Measurements from ENCODE around the gene TICRR. TPM values are rescaled to one million over a fixed set of nuclear protein-coding genes. Genes with fewer than 3 reads are reported as not detected.
A peak's percentile ranks its signal among the peaks of the same experiment; 100 is the strongest.

The TICRR gene
- total RNA-seq, 1 donor = 1.6 TPM

DNA sequence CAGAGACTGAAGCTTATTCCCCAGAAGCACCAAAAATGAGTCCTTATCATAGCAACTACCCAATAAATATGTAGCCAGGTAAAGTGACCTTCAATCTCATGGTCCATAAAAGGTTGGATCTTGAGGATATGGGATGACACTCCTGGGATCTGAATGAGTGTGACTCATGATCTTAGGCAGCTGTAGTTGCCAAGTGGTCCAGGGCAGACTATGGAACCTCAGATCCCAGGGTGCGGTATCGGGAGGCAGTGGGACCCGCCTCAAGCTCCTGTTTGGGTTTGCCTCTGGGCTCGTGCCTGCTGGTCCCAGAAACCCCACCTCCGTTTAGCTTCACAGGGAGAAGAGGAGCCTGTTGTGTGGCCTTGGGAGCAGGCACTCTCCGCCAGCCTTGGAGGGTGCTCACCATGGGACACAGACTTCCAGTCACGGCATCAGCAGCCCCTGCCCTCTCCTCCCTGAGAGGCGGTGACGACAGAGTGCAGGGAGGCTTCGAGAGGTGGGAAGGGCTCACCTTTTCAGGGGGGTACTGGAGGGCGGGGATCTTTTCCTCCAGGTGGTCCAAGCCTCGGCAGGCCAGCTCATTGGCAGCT lies 95.8 kb downstream of the TICRR start:
- no peak for DNase-seq (ENCODE audit: low read depth in 2 of 3, low spot score in 2 of 3)

- no peak for DNase-seq (ENCODE audit: low read depth in 2 of 3, low spot score in 2 of 3)
Measured at GRCh38 chr15:89671687-89672086, 96.4 kb downstream of the TICRR start.

GRCh38 chr15:89672221-89673164 lies 97.2 kb downstream of the TICRR start:
- no peak for DNase-seq (ENCODE audit: low read depth in 2 of 3, low spot score in 2 of 3)

DNA sequence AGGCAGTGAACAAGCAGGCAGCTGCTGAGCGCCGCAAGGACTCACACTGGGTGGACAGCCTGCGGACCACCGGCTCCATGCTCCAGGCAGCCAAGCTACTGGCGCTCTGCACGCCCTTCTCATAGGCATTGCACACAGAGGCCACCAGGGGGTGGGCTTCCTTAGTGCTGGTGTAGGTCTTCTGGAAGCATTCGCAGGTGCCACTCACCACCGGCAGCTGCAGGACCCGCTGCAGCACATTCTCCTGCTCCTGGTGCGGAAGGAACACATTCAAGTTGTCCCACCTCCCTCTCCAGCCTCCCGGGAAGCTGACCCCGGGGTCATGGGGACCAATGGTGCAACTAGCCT lies 97.9 kb downstream of the TICRR start:
- DNase-seq (ENCODE audit: low read depth in 2 of 3, low spot score in 2 of 3) = peak in 1 of 3 donors; percentile 64

- no peak for DNase-seq (ENCODE audit: low read depth in 2 of 3, low spot score in 2 of 3)
Measured at GRCh38 chr15:89674526-89674925, 99.3 kb downstream of the TICRR start.

DNA sequence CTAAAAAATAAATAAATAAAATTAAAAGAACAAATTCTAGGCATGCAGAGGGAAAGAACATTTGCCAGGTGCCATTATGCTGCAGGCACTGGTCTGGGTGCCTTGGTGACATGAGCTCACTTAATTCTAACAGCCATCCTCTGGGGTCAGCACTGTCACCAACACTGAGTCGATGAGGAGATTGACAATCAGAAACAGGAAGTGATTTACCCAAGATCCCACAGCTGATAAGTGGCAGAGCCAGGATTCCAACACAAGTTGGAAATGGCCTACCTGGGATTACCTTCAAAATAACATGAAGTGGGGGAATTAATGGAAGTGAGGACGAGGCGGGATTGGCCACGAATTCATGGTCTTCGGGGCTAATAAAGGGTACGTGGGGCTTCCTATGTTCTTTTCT lies 100.3 kb downstream of the TICRR start:
- DNase-seq (ENCODE audit: low read depth in 2 of 3, low spot score in 2 of 3) = no peak

DNA sequence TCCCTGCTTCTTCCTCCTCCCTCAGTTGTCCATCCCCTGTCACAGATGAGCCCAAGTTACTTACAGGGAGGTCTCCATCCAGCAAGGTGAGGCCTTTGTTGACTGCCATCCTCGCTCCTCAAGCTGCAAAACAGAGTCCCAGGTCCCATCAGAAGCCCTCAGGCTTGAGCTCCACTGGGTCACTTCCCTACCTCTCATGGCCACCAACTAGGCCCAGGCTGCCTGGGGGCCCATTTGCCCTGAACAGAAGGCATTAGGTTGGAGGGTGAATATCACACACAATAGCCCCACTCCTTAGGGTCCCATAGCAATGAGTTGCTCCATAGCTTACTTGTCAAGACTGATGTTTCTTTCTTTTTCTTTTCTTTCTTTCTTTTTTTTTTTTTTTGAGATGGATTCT lies 102.1 kb downstream of the TICRR start:
- no peak for DNase-seq (ENCODE audit: low read depth in 2 of 3, low spot score in 2 of 3)

Other genes starting within 250 kb of the TICRR start
- 153 TPM for gene POLG, start 240.6 kb upstream of the TICRR start, total RNA-seq
- not detected for gene RHCG, start 78.9 kb upstream of the TICRR start, total RNA-seq
- 13.2 TPM for gene KIF7, start 80.0 kb downstream of the TICRR start, total RNA-seq
- under 0.01 TPM for gene PLIN1, start 103.9 kb downstream of the TICRR start, total RNA-seq
- gene PEX11A, start 115.3 kb downstream of the TICRR start, total RNA-seq = 9.7 TPM
- gene WDR93, start 115.3 kb downstream of the TICRR start, total RNA-seq = 0.27 TPM
- gene MESP1, start 175.8 kb downstream of the TICRR start, total RNA-seq = 1.3 TPM
- under 0.01 TPM for gene MESP2, start 200.9 kb downstream of the TICRR start, total RNA-seq
- 93.7 TPM for gene ANPEP, start 239.4 kb downstream of the TICRR start, total RNA-seq

All from hematopoietic multipotent progenitor cell (in vitro differentiated cells).